Measurements from ENCODE around the gene FAM234B. TPM values are rescaled to one million over a fixed set of nuclear protein-coding genes. Genes with fewer than 3 reads are reported as not detected.

FAM234B gene
- total RNA-seq, 1 experiment from 2014 or later, result 3.3 TPM

GRCh38 chr12:13085968-13086686, 41.9 kb downstream of the FAM234B start:
- CTCF ChIA-PET, result no interaction called here
- H3K4me1 ChIP-seq (ENCODE audit: insufficient read depth, low read length), result no peaks in the 10 kb centered on the region

GRCh38 chr12:13087766-13088165, 43.6 kb downstream of the FAM234B start:
- Histone ChIP-seq H3K9me2 (replicated peaks; ENCODE audit: low read length) (no peaks in the 10 kb centered on the region), H3K9me3 (ENCODE audit: low read length) (no peaks in the 10 kb centered on the region), H3K36me3 (ENCODE audit: low read depth, low read length) (no peaks in the 10 kb centered on the region), H3K4me1 (ENCODE audit: insufficient read depth, low read length) (peaks cover 13% of the 10 kb centered on the region), H3K27ac (ENCODE audit: low read length) (no peak overlapping the region), H3K79me2 (ENCODE audit: low read length) (no peaks in the 10 kb centered on the region), H3F3A (ENCODE audit: low read length, unreplicated experiment) (no peaks in the 10 kb centered on the region), H3K9ac (ENCODE audit: low read length) (no peak overlapping the region), H3K4me2 (ENCODE audit: low read length) (no peak overlapping the region), H3K27me3 (ENCODE audit: low read length) (no peaks in the 10 kb centered on the region), H2AFZ (ENCODE audit: low read length) (no peak overlapping the region), H4K20me1 (ENCODE audit: low read length) (no peaks in the 10 kb centered on the region), H3K4me3 (ENCODE audit: low read length) (no peak overlapping the region)
- BruUV-seq (replicated peaks), result no TSS peak
- TF ChIP-seq CTCF (conservative IDR thresholded peaks at IDR 0.05; ENCODE audit: low read depth, low read length), result no peak
- TF ChIP-seq EZH2 (IDR thresholded peaks at IDR 0.05; ENCODE audit: low read length, unreplicated experiment), result no peak
- TF ChIP-seq EZH2phosphoT487 (IDR thresholded peaks at IDR 0.05; ENCODE audit: borderline replicate concordance, low read length), result no peak
- ChIA-PET CTCF (no interaction called here), POLR2A (ENCODE audit: unreplicated experiment) (no interaction called here)
- DNase-seq, result no peak
- ATAC-seq, result no peak
- intact Hi-C loops (cut with micrococcal nuclease), result no loop called here

More at GRCh38 chr12:13085968-13086686, 41.9 kb downstream of the FAM234B start:
- POLR2A ChIA-PET (ENCODE audit: unreplicated experiment), result no interaction called here
- H3K79me2 ChIP-seq (ENCODE audit: low read length), result no peaks in the 10 kb centered on the region
- no peak overlapping the region for H3K27ac ChIP-seq (ENCODE audit: low read length)
- no TSS peak for BruUV-seq (replicated peaks)
- intact Hi-C loops (cut with micrococcal nuclease), result no loop called here
- H3K4me2 ChIP-seq (ENCODE audit: low read length), result no peak overlapping the region
- H3K27me3 ChIP-seq (ENCODE audit: low read length), result no peaks in the 10 kb centered on the region
- no peaks in the 10 kb centered on the region for H3K9me3 ChIP-seq (ENCODE audit: low read length)
- no peaks in the 10 kb centered on the region for H3K9me2 ChIP-seq (replicated peaks; ENCODE audit: low read length)
- H3K9ac ChIP-seq (ENCODE audit: low read length), result no peak overlapping the region
- no peaks in the 10 kb centered on the region for H3F3A ChIP-seq (ENCODE audit: low read length, unreplicated experiment)
- H2AFZ ChIP-seq (ENCODE audit: low read length), result no peak overlapping the region
- ATAC-seq (no peak), DNase-seq (no peak)
- H3K36me3 ChIP-seq (ENCODE audit: low read depth, low read length), result no peaks in the 10 kb centered on the region
- TF ChIP-seq CTCF (conservative IDR thresholded peaks at IDR 0.05; ENCODE audit: low read depth, low read length) (no peak), EZH2phosphoT487 (IDR thresholded peaks at IDR 0.05; ENCODE audit: borderline replicate concordance, low read length) (no peak), EZH2 (IDR thresholded peaks at IDR 0.05; ENCODE audit: low read length, unreplicated experiment) (no peak)
- H3K4me3 ChIP-seq (ENCODE audit: low read length), result no peak overlapping the region
- H4K20me1 ChIP-seq (ENCODE audit: low read length), result no peaks in the 10 kb centered on the region

GRCh38 chr12:13088496-13088895, 44.3 kb downstream of the FAM234B start:
- H3K4me1 ChIP-seq (ENCODE audit: insufficient read depth, low read length), result peaks cover 19% of the 10 kb centered on the region
- H3K9ac ChIP-seq (ENCODE audit: low read length), result no peak overlapping the region
- intact Hi-C loops (cut with micrococcal nuclease), result no loop called here
- H3K9me3 ChIP-seq (ENCODE audit: low read length), result no peaks in the 10 kb centered on the region
- TF ChIP-seq EZH2 (IDR thresholded peaks at IDR 0.05; ENCODE audit: low read length, unreplicated experiment), result no peak
- TF ChIP-seq EZH2phosphoT487 (IDR thresholded peaks at IDR 0.05; ENCODE audit: borderline replicate concordance, low read length), result no peak
- H3K36me3 ChIP-seq (ENCODE audit: low read depth, low read length), result no peaks in the 10 kb centered on the region
- H4K20me1 ChIP-seq (ENCODE audit: low read length), result no peaks in the 10 kb centered on the region
- BruUV-seq (replicated peaks), result no TSS peak
- H3K4me2 ChIP-seq (ENCODE audit: low read length), result no peak overlapping the region
- no peak for DNase-seq
- POLR2A ChIA-PET (ENCODE audit: unreplicated experiment), result no interaction called here
- no peaks in the 10 kb centered on the region for H3K9me2 ChIP-seq (replicated peaks; ENCODE audit: low read length)
- H3K79me2 ChIP-seq (ENCODE audit: low read length), result no peaks in the 10 kb centered on the region
- no peak for ATAC-seq
- no peak overlapping the region for H3K4me3 ChIP-seq (ENCODE audit: low read length)
- CTCF ChIA-PET, result no interaction called here
- H3K27ac ChIP-seq (ENCODE audit: low read length), result no peak overlapping the region
- no peaks in the 10 kb centered on the region for H3K27me3 ChIP-seq (ENCODE audit: low read length)
- no peak overlapping the region for H2AFZ ChIP-seq (ENCODE audit: low read length)
- H3F3A ChIP-seq (ENCODE audit: low read length, unreplicated experiment), result no peaks in the 10 kb centered on the region

Measured in PC-3 (cell line).